HG03196 (cell line): Measurements from ENCODE around the gene TCF19.

Experiments
- ATAC-seq: cut with Tn5 transposase; IDR thresholded peaks from one replicate; pipeline ENCODE4 v1.9.1; 2021; ENCODE audit not compliant: unreplicated experiment

Gene TCF19

DNA sequence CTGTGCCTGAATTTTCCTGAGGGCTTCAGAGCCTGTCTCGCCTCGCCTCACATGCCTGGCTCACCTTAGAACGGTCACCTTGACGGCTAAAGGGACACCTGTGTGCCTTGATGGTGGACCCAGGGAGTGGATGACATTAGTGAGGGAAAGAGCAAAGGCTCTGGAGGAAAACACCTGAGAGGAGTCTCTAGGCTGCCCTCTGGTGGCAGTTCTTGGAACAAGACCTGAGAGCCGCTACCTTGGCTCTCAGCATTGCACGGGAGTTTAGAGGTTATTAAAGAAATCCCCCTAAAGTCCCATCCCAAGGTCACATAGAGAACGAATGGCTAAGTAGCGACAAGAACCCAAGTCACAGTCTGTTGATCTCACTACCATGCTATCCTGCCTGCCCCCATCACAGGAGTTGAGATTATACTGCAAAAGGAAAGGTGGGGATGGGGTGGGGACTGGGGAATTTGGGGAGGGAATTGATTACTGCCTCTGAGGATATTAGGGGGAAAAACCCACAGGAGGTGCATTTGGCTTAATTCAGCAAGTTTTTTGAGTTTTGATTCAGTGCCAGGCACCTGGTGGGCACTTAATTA is 30.2 kb upstream of the TCF19 start:
- no peak for ATAC-seq

DNA sequence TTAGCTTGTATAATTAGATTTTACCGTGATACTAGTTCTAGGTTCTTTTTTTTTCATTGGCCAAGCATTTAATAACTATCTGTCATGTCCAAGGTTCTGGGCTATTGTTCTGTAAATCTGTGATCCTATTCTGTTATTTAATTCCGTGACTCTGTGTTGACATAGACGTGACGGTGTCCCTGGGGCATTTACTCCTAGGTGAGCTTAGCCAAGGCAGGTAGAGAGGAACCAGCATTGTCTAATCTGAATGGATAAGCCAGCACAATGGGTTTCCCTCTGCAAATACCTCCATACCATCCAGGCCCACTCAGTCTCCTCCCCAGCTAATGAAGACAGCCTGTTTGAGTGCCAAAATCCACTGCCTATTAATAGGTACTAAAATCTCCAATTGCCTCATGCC is 29.3 kb upstream of the TCF19 start:
- no peak for ATAC-seq

DNA sequence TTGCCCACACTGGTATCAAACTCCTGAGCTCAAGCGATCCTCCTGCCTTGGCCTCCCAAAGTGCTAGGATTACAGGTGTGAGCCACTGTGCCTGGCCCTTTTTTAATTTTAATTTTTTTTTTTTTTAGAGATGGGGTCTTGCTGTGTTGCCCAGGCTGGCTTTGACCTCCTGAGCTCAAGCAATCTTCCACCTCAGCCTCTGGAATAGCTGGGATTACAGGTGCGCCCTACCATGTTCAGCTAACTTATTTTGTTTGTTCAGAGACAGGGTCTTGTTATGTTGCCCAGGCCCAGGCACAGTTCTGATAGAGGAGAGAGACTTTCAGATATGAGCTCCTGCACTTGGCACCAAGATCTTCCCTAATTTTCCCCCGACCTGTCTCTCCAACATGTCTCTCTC is 27.6 kb upstream of the TCF19 start:
- no peak for ATAC-seq

DNA sequence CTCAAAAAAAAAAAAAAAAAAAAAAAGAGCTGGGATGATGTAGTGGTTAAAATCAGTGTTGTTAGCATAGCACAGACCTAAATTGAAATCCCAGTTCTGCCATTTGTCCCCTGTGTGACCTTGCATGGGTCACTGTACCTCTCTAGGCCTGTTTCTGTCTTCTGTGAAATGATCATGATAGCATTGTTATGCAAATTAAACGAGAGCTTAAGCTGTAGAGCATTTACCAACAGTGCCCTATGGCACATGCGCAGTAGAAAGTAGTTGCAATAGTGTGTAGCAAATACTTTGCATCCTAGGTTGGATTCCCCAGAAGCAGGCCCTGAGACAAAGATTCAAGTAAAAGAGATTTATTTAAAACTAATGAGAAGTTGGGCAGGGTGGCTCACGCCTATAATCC is 26.8 kb upstream of the TCF19 start:
- ATAC-seq, result no peak

DNA sequence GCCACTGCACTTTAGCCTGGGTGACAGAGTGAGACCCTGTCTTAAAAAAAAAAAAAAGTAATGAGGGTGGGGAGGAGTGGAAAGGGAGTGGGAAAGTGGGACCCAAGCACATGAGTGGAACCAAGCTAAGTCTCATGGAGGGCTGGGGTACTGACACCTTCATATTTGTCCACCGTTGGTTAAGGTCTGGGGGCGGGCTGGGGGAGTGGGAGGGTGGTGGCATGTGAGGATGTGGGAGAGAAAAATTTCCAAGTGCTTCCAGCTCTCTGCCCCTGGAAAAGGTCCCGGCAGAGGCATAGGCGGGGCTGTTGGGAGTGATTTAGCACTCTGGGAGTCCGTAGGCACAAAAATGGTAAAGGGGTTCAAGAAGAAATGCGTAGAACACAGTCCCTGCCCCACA is 25.6 kb upstream of the TCF19 start:
- no peak for ATAC-seq

DNA sequence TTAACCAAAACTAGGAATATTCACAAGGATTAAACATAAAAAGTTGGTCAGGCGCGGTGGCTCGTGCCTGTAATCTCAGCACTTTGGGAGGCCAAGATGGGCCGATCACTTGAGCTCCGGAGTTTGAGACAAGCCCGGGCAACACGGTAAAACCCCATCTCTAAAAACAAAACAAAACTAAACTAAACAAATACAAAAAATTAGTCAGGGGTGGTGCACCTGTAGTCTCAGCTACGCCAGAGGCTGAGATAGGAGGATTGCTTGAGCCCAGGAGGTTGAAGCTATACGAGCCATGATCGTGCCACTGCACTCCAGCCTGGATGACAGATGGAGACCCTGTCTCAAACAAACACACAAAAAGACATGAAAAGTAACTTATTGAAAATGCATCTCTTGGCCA is 22.7 kb upstream of the TCF19 start:
- ATAC-seq, result no peak

DNA sequence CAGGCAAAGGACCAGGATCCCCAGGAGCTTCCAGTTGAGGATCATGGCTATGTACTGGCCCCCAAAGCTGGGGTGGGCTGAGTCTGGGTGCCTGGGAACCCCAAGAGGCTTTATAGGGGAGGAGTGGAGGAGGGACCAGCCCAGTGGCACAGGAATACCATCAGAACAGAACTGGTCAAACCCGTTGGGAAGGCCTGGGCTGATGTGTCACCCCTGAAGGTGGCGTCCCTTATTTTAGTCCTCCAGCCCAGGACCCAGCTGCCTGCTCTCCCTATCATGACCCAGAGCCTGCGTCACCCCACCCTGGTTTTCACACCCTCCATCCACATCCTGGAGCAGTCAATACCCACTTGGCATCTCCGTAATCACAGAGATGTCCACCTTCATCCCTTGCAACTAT is 19.4 kb upstream of the TCF19 start, which contains the start of gene PSORS1C2:
Gene PSORS1C2, minus strand, starts transcription at position 85 of the 400 bp plus-strand sequence. Its CDS starts 40 bp downstream, at position 45.
- no peak for ATAC-seq

DNA sequence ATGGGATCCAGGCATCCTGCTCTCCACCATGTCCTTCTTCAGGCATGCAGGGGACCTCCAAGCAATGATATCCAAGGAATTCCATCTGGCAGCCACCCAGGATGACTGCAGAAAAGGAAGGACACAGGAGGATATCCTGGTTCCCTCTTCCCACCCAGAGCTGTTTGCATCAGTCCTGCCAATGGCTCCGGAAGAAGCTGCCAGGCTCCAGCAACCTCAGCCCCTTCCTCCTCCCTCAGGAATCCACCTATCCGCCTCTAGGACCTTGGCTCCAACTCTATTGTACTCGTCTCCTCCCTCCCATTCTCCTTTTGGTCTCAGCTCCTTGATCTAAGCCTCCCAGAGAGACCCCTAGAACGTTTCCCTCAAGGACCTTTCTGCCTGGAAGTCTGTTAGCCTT is 18.8 kb upstream of the TCF19 start:
- no peak for ATAC-seq

DNA sequence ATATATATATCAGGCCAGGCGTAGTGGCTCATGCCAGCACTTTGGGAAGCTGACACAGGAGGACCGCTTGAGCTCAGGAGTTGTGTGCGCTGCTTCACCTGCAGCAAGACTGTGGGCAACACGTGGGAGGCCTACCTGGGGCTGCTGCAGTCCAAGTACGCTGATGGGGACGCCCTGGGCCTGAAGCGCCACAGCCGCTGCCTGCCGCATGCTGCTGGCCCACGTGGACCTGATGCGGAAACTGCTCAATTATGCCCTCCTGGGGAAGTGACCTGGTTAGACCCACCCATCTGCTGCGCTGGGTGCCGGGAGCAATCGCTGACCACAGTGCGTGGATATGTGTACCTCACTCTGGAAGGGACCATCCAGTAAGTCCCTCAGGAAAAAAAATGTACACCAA is 17.7 kb upstream of the TCF19 start:
- no peak for ATAC-seq

DNA sequence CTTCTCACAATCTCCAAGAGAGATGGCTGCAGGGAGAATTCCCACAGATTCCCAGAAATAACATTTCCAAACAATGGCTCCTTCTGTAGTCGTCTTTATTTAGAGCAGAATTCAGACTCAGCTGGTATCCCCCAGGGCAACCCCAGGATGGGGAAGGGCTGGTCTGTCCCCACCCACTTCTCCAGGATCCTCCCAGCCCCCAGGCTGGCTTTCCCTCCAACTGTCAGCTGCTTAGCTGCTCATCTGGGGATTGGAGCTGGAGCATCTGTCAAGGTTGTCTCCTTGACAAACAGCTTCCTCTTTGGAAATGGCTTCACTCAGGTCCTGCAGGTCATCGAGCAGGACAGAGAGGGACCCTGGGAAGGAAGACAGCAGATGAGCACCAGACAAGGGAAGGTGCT is 16.0 kb upstream of the TCF19 start:
- ATAC-seq, result no peak

DNA sequence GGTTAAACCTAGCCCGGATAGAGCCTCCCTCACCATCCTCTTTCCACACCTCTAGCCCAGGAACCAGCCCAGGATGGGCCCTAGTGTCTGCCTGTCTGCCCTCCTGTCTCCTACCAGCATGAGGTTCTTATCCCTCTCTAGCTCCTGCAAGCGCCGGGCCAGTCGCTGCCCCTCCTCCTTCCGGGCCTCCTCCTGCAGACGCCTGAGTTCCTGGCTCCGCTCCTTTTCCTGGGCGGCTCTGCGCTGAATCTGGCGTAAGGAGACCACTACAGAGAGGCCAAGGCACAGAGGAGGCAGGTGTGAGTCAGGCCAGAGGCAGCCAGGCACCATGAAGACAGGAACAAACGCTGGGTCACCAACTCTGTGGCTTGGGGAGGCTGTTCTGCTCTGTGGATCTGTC is 15.2 kb upstream of the TCF19 start:
- no peak for ATAC-seq

DNA sequence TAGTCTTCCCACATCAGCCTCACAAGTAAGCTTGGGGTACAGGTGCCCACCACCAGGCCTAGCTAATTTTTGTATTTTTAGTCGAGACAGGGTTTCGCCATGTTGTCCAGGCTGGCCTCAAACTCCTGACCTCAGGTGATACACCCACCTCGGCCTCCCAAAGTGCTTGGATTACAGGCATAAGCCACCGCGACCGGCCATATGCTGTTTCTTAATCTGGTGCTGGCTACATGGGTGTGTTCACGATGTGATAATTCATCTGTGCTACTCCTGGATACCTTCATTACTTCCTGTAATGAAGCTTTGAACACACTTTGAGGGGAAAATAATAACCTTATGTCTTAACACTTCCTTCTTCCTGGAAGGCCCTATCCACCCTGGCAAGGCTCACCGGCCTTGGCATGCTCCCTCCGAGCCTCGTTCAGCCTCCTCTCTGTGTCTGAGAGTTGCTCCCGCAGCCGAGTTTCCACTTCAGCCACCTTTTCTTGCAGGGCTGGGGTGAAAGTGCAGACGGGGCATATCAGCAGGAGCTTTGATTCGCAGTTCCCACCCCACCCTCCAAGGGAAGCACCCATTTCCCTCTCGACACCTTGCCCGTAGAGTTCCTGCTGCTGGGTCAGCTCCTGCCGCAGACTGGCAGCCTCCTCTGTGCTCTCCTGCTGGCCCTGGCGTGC is 14.0 kb upstream of the TCF19 start:
- no peak for ATAC-seq

DNA sequence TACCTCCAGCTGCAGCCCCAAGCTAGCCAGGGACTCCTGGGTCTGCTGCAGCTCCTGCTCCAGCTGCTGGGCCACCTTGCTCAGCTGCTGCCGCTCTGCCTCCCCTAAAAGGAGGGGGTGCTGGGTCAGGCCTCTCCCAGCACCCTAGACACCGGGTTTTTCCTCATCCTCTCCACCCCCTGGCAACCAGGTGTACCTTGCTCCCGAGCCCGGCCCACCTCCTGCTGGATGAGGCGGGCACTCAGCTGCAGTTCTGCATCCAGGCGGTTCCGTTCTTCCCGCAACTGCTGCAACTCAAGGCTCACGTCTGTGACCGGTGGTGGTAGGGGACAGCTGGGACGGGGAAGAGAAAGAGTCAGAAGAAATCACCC is 13.4 kb upstream of the TCF19 start:
- no peak for ATAC-seq

DNA sequence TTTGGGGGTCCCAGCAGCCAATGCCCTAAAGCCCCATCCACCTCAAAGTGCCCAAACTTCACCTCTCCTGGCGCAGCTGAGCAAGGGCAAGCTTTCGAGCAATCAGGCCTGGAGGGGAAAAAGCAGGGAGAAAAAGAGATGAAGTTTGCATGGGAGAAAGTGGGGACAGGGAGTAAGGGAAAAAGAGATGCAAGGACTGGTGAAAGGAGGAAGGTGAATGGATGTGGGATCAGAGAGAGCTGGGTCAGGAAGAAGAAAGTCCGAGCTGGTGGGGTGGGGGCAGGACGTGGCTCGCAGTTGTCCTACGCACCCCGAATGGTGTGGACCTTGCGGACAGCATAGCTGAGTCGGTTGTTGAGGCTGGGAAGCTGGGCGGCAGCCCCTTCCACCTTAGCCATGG is 13.0 kb upstream of the TCF19 start:
- ATAC-seq, result no peak

DNA sequence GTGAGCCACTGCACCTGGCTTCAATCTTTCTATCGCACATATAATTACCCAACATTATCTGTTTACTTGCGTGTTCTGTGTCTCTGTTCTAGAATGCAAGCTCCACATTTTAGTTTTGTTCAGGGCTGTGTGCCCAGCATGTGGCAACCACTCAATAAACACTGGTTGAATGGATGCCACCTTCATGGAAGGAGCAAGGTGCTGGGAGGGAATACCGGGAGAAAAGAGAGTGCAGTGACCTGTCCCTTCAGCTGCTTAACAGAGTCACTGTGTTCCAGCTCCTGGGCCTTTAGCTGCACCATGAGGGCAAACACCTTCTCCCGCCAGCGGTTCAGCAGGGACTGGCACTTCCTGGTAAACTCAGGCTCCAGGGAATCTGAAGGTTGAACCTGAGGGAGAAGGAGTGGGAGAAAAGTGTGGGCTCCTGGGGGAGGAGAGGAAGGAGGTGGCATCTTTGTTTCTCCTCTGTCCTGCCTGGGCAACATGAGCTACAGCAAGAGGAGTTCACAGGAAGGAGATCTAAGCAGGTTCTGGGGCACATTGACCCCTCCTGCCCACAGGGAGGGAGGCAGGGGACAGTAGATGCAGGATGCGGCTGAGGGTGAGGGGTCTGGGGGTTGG is 8.5 kb upstream of the TCF19 start:
- ATAC-seq, result no peak

DNA sequence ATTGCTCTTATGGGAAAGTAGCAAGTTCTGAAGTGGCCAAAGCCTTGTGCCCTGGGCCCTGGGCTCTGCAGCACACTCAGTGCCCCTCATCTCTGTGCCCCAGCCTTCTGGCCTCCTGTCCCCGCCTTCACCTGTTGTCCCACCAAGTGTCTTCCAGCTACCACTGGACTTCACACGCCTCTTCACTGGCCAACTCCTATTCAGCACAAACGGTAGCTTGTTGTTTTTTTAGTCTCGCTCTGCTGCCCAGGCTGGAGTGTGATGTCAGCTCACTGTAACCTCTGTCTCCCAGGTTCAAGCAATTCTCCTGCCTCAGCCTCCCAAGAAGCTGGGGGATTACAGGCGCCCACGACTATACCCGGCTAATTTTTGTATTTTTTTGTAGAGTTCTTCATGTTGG is 5.6 kb upstream of the TCF19 start:
- ATAC-seq, result no peak

DNA sequence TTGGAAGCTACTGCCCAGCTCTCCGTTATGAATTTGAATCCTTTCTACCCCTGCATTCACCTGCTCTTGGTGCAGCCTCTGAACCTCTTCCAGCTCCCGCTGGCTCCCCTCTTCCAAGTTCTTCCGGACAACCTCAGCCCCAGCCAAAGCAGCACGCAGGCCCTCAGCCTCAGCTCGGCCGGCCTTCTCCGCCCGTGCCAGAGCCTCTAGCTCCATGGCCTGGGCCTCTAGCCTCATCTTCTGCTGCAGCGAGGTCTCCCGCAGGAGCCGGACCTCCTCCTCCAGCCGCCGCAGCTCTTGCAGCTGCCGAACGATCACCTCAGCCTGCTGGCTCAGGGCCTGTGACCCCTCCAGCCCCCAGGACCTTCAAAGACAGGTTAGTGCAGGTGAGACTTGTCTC is 4.0 kb upstream of the TCF19 start:
- no peak for ATAC-seq

DNA sequence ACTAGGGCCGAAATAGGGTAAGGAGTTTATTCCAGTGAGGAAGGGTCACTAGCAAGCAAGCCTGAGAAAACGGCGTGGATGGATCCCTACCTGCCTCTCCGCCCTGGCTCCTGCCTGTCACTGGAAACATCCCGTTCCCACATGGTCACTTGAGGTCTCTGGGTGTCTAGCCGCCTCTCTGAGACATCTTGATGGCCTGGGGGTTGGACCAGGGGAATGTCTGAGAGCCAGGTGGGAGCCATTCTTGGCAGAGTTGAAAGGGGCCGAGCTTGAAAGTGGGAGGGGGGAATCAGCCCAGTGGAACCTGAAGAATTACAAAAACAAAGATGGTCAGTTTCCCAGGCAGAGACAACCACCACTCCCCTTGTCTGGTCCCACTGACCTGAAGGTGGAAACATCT is 1.7 kb upstream of the TCF19 start:
- no peak for ATAC-seq

DNA sequence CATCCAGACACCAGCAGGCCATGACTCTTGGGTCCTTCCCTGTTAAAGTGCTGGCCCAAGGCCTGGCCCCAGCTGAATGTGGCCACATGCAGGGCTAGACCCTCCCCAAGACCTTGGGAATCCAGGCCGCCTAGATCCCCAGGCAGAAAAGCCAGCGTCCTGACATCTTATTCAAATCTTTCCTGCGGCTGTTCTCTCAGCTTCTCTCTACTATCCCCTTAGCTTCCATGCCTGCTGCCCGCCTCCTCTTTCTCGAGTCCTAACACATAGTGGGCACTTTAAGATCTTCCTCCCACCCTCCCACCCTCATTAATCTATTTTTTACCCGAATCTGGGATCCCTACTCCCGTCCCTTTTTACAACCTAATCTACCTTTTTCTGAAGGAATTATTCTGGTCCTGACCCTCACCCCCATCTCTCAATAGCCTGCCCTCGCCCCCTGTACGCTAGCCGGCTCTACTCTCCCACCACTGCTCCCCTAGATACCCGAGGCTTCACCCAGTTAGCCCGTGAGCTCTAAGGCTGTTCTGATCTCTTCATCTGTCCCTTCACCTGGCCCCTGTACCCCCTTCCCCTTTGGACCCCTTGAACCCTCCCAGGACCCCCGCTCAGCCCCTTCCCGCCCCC is 763 bp upstream of the TCF19 start, which contains the start of gene CCHCR1:
Gene CCHCR1, minus strand, starts transcription at position 290 of the 627 bp plus-strand sequence. Its CDS starts 202 bp downstream, at position 88.
- no peak for ATAC-seq

DNA sequence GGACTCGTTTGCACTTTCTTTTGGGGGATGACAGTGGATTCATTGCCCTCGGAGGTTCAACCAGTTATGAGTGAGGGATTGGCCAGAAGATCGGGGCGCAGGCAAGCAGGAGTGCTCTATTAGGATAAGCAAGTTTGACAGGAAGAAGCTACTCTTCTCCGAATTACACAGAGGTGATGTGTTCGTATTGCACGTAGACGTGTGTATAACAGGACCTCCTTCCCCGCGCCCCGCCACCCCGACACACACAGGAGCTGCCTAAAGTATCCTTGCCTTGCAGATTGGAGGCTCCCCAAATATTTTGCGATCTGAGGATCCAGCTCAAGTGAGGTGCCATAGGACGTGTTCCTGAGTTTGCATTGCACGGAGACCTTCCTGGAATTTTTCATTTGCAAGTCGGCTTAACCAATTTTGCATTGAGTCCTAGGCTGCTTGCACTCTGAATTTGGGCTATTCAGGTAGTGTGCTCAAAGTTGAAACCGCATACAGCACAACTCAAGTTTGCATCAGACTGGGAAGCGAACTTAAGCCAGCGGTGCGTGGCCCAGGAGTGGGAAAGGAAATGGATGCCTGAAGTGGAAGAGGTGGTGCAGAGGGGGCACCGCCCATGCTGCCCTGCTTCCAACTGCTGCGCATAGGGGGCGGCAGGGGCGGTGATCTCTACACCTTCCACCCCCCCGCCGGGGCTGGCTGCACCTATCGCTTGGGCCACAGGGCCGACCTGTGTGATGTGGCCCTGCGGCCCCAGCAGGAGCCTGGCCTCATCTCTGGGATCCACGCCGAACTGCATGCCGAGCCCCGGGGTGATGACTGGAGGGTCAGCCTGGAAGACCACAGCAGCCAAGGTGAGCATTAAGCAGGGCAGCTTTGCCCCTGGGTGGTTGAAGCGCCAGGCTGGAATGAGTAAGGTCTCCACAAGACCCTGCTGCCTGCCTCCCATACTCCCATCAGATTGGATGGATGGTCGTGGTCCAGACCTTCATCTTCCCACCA is 770 bp downstream of the TCF19 start:
- ATAC-seq, result peak; percentile 5
